Fibroblast of lung (primary cell): Measurements from ENCODE around the gene ARFRP1.

ENCODE experiments used
- EZH2 ChIP-seq: IDR thresholded peaks from 2 replicates; pipeline ENCODE4 v1.5.1; 2012; ENCODE audit warnings: low read length, control low read depth, mild to moderate bottlenecking; ENCODE audit errors: missing control alignments
- TF ChIP-seq, protein P1 (sequence below), 2 donors: IDR thresholded peaks in 1 of 2; conservative IDR thresholded peaks in 1 of 2; 1 replicate in 1 of 2; 2 replicates in 1 of 2; pipeline ENCODE4 v1.5.1; 2011 to 2012; ENCODE audit warnings: low read length in 2 of 2, control low read depth in 1 of 2, inconsistent platforms in 1 of 2, low read depth in 1 of 2, mild to moderate bottlenecking in 1 of 2

- TF ChIP-seq, protein P1, sequence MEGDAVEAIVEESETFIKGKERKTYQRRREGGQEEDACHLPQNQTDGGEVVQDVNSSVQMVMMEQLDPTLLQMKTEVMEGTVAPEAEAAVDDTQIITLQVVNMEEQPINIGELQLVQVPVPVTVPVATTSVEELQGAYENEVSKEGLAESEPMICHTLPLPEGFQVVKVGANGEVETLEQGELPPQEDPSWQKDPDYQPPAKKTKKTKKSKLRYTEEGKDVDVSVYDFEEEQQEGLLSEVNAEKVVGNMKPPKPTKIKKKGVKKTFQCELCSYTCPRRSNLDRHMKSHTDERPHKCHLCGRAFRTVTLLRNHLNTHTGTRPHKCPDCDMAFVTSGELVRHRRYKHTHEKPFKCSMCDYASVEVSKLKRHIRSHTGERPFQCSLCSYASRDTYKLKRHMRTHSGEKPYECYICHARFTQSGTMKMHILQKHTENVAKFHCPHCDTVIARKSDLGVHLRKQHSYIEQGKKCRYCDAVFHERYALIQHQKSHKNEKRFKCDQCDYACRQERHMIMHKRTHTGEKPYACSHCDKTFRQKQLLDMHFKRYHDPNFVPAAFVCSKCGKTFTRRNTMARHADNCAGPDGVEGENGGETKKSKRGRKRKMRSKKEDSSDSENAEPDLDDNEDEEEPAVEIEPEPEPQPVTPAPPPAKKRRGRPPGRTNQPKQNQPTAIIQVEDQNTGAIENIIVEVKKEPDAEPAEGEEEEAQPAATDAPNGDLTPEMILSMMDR (conservative IDR thresholded peaks at IDR 0.05 in 1 of 2, IDR thresholded peaks at IDR 0.05 in 1 of 2; ENCODE audit: low read depth in 1 of 2, low read length in 2 of 2): no peak
- no peak for TF ChIP-seq EZH2
Observed at GRCh38 chr20:63695424-63696305, 12.1 kb downstream of the ARFRP1 start.
